ENCODE data around the gene FLYWCH1.

FLYWCH1 gene

GRCh38 chr16:2896480-2897010 lies 15.2 kb upstream of the FLYWCH1 start:
- H3K4me1 ChIP-seq (ENCODE audit: insufficient read depth, low read length, poor library complexity, severe bottlenecking) = no peaks in the 10 kb centered on the region
- H3K27me3 ChIP-seq (ENCODE audit: insufficient read depth, low read length, poor library complexity, severe bottlenecking) = no peaks in the 10 kb centered on the region
- H3K4me2 ChIP-seq (ENCODE audit: low read depth, low read length, poor library complexity, severe bottlenecking) = no peak overlapping the region
- H4K20me1 ChIP-seq (ENCODE audit: insufficient read depth, low read length, poor library complexity, severe bottlenecking) = no peaks in the 10 kb centered on the region
- H3K4me3 ChIP-seq (ENCODE audit: low read length, poor library complexity, severe bottlenecking) = no peak overlapping the region
- no peak overlapping the region for H3K9ac ChIP-seq (ENCODE audit: low read depth, low read length, poor library complexity, severe bottlenecking)
- no peaks in the 10 kb centered on the region for H3K79me2 ChIP-seq (ENCODE audit: insufficient read depth, low read length)
- no peak for TF ChIP-seq CTCF (conservative IDR thresholded peaks at IDR 0.05; ENCODE audit: low read length)
- no peak for TF ChIP-seq EZH2phosphoT487 (IDR thresholded peaks at IDR 0.05; ENCODE audit: borderline replicate concordance)
- H3K36me3 ChIP-seq (ENCODE audit: insufficient read depth, low read length) = no peaks in the 10 kb centered on the region
- H2AFZ ChIP-seq (ENCODE audit: low read length) = no peak overlapping the region
- no peaks in the 10 kb centered on the region for H3K9me2 ChIP-seq (replicated peaks; ENCODE audit: low read depth, low read length)
- no peaks in the 10 kb centered on the region for H3K9me3 ChIP-seq (ENCODE audit: insufficient read depth, low read depth, low read length)
- H3F3A ChIP-seq (ENCODE audit: low read depth) = no peaks in the 10 kb centered on the region

GRCh38 chr16:2897110-2897509 lies 14.6 kb upstream of the FLYWCH1 start:
- Histone ChIP-seq H3K9me3 (ENCODE audit: insufficient read depth, low read depth, low read length) (no peaks in the 10 kb centered on the region), H3F3A (ENCODE audit: low read depth) (no peaks in the 10 kb centered on the region), H3K4me1 (ENCODE audit: insufficient read depth, low read length, poor library complexity, severe bottlenecking) (no peaks in the 10 kb centered on the region), H3K9me2 (replicated peaks; ENCODE audit: low read depth, low read length) (no peaks in the 10 kb centered on the region), H2AFZ (ENCODE audit: low read length) (no peak overlapping the region), H3K79me2 (ENCODE audit: insufficient read depth, low read length) (no peaks in the 10 kb centered on the region), H3K9ac (ENCODE audit: low read depth, low read length, poor library complexity, severe bottlenecking) (no peak overlapping the region), H3K27me3 (ENCODE audit: insufficient read depth, low read length, poor library complexity, severe bottlenecking) (no peaks in the 10 kb centered on the region), H3K36me3 (ENCODE audit: insufficient read depth, low read length) (no peaks in the 10 kb centered on the region), H4K20me1 (ENCODE audit: insufficient read depth, low read length, poor library complexity, severe bottlenecking) (no peaks in the 10 kb centered on the region), H3K4me2 (ENCODE audit: low read depth, low read length, poor library complexity, severe bottlenecking) (no peak overlapping the region), H3K4me3 (ENCODE audit: low read length, poor library complexity, severe bottlenecking) (no peak overlapping the region)
- TF ChIP-seq EZH2phosphoT487 (IDR thresholded peaks at IDR 0.05; ENCODE audit: borderline replicate concordance) = no peak
- TF ChIP-seq CTCF (conservative IDR thresholded peaks at IDR 0.05; ENCODE audit: low read length) = no peak

GRCh38 chr16:2898831-2899563 lies 12.7 kb upstream of the FLYWCH1 start:
- Histone ChIP-seq H3K4me2 (ENCODE audit: low read depth, low read length, poor library complexity, severe bottlenecking) (no peak overlapping the region), H3K79me2 (ENCODE audit: insufficient read depth, low read length) (no peaks in the 10 kb centered on the region), H3K9me2 (replicated peaks; ENCODE audit: low read depth, low read length) (no peaks in the 10 kb centered on the region), H3K4me1 (ENCODE audit: insufficient read depth, low read length, poor library complexity, severe bottlenecking) (no peaks in the 10 kb centered on the region), H3F3A (ENCODE audit: low read depth) (no peaks in the 10 kb centered on the region), H3K4me3 (ENCODE audit: low read length, poor library complexity, severe bottlenecking) (no peak overlapping the region), H2AFZ (ENCODE audit: low read length) (no peak overlapping the region), H4K20me1 (ENCODE audit: insufficient read depth, low read length, poor library complexity, severe bottlenecking) (no peaks in the 10 kb centered on the region), H3K36me3 (ENCODE audit: insufficient read depth, low read length) (no peaks in the 10 kb centered on the region), H3K9ac (ENCODE audit: low read depth, low read length, poor library complexity, severe bottlenecking) (no peak overlapping the region), H3K9me3 (ENCODE audit: insufficient read depth, low read depth, low read length) (no peaks in the 10 kb centered on the region), H3K27me3 (ENCODE audit: insufficient read depth, low read length, poor library complexity, severe bottlenecking) (no peaks in the 10 kb centered on the region)
- no peak for TF ChIP-seq EZH2phosphoT487 (IDR thresholded peaks at IDR 0.05; ENCODE audit: borderline replicate concordance)
- no peak for TF ChIP-seq CTCF (conservative IDR thresholded peaks at IDR 0.05; ENCODE audit: low read length)

Measured in Loucy (cell line).